ENCODE measurements around the gene SH3RF3.

Gene SH3RF3

GRCh38 chr2:109401370-109401769, 272.4 kb downstream of the SH3RF3 start:
- no peak for DNase-seq

GRCh38 chr2:109402180-109402579, 273.2 kb downstream of the SH3RF3 start:
- DNase-seq: no peak

GRCh38 chr2:109402980-109403840, 274.2 kb downstream of the SH3RF3 start:
- no peak for DNase-seq

GRCh38 chr2:109403841-109404201, 274.8 kb downstream of the SH3RF3 start:
- no peak for DNase-seq

GRCh38 chr2:109404681-109405080, 275.7 kb downstream of the SH3RF3 start:
- DNase-seq: no peak

- DNase-seq: no peak
Observed at GRCh38 chr2:109405873-109406272, 276.9 kb downstream of the SH3RF3 start.

GRCh38 chr2:109406301-109406700, 277.3 kb downstream of the SH3RF3 start:
- no peak for DNase-seq

- DNase-seq: no peak
Observed at GRCh38 chr2:109407276-109408042, 278.5 kb downstream of the SH3RF3 start.

GRCh38 chr2:109408043-109408335, 279.0 kb downstream of the SH3RF3 start:
- no peak for DNase-seq

- no peak for DNase-seq
Observed at GRCh38 chr2:109409321-109410038, 280.5 kb downstream of the SH3RF3 start.

GRCh38 chr2:109410039-109410815, 281.2 kb downstream of the SH3RF3 start:
- no peak for DNase-seq

GRCh38 chr2:109411640-109412325, 282.8 kb downstream of the SH3RF3 start:
- no peak for DNase-seq

- DNase-seq: no peak
Observed at GRCh38 chr2:109415581-109416013, 286.6 kb downstream of the SH3RF3 start.

- no peak for DNase-seq
Observed at GRCh38 chr2:109417701-109418335, 288.8 kb downstream of the SH3RF3 start.

- DNase-seq: no peak
Observed at GRCh38 chr2:109418716-109419115, 289.7 kb downstream of the SH3RF3 start.

GRCh38 chr2:109419171-109419756, 290.3 kb downstream of the SH3RF3 start:
- no peak for DNase-seq

GRCh38 chr2:109419960-109420370, 291.0 kb downstream of the SH3RF3 start:
- DNase-seq: peak; percentile 25

- DNase-seq: no peak
Observed at GRCh38 chr2:109421101-109421500, 292.1 kb downstream of the SH3RF3 start.

- no peak for DNase-seq
Observed at GRCh38 chr2:109421642-109422041, 292.6 kb downstream of the SH3RF3 start.

GRCh38 chr2:109422071-109422757, 293.2 kb downstream of the SH3RF3 start:
- no peak for DNase-seq

Data from amniotic stem cell (primary cell).